ENCODE measurements around the gene SCAF11.

Gene SCAF11

GRCh38 chr12:45988264-45988663 is 2.1 kb downstream of the SCAF11 start:
- H3K36me3 ChIP-seq (ENCODE audit: low read length): 0 out of 2 replicates have a peak, but pooled peaks cover 12% of the 10 kb centered on the region
- peaks cover 71% of the 10 kb centered on the region for H3K79me2 ChIP-seq (ENCODE audit: insufficient read depth, low read length)
- no peak overlapping the region for H2AFZ ChIP-seq (ENCODE audit: low read depth, low read length, severe bottlenecking)
- no peaks in the 10 kb centered on the region for H3K9me2 ChIP-seq (replicated peaks; ENCODE audit: insufficient read depth, low read length)
- peak overlapping the region; percentile 99 for H3K4me2 ChIP-seq (ENCODE audit: low read depth, low read length, poor library complexity, severe bottlenecking)
- H3K27ac ChIP-seq (ENCODE audit: low read depth, low read length): peak overlapping the region; percentile 89; the same call in 1 of the 2 replicates
- H3F3A ChIP-seq (ENCODE audit: insufficient read depth): peaks cover 13% of the 10 kb centered on the region
- no peaks in the 10 kb centered on the region for H3K27me3 ChIP-seq (ENCODE audit: low read length)
- peak overlapping the region; percentile 97 for H3K9ac ChIP-seq (ENCODE audit: low read length)
- H3K9me3 ChIP-seq (ENCODE audit: insufficient read depth, low read length): no peaks in the 10 kb centered on the region
- H3K4me3 ChIP-seq (ENCODE audit: insufficient read depth, low read length, poor library complexity, severe bottlenecking): peak overlapping the region; percentile 86
- peaks cover 15% of the 10 kb centered on the region; the same call in 1 of the 2 replicates for H4K20me1 ChIP-seq (ENCODE audit: low read depth, low read length)
- TF ChIP-seq, protein P1, sequence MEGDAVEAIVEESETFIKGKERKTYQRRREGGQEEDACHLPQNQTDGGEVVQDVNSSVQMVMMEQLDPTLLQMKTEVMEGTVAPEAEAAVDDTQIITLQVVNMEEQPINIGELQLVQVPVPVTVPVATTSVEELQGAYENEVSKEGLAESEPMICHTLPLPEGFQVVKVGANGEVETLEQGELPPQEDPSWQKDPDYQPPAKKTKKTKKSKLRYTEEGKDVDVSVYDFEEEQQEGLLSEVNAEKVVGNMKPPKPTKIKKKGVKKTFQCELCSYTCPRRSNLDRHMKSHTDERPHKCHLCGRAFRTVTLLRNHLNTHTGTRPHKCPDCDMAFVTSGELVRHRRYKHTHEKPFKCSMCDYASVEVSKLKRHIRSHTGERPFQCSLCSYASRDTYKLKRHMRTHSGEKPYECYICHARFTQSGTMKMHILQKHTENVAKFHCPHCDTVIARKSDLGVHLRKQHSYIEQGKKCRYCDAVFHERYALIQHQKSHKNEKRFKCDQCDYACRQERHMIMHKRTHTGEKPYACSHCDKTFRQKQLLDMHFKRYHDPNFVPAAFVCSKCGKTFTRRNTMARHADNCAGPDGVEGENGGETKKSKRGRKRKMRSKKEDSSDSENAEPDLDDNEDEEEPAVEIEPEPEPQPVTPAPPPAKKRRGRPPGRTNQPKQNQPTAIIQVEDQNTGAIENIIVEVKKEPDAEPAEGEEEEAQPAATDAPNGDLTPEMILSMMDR (IDR thresholded peaks at IDR 0.05; ENCODE audit: insufficient read depth, low read length, poor library complexity, severe bottlenecking): no peak
- no peak for TF ChIP-seq EZH2phosphoT487 (conservative IDR thresholded peaks at IDR 0.05; ENCODE audit: low read length)

GRCh38 chr12:45987340-45987727 is 3.0 kb downstream of the SCAF11 start:
- no peaks in the 10 kb centered on the region for H3K27me3 ChIP-seq (ENCODE audit: low read length)
- peaks cover 80% of the 10 kb centered on the region for H3K79me2 ChIP-seq (ENCODE audit: insufficient read depth, low read length)
- H3K9ac ChIP-seq (ENCODE audit: low read length): peak overlapping the region; percentile 97
- H3K9me3 ChIP-seq (ENCODE audit: insufficient read depth, low read length): no peaks in the 10 kb centered on the region
- H3K4me2 ChIP-seq (ENCODE audit: low read depth, low read length, poor library complexity, severe bottlenecking): peak overlapping the region; percentile 99
- H2AFZ ChIP-seq (ENCODE audit: low read depth, low read length, severe bottlenecking): no peak overlapping the region
- H3K27ac ChIP-seq (ENCODE audit: low read depth, low read length): peak overlapping the region; percentile 89
- peaks cover 15% of the 10 kb centered on the region; the same call in 1 of the 2 replicates for H4K20me1 ChIP-seq (ENCODE audit: low read depth, low read length)
- peaks cover 4% of the 10 kb centered on the region; the same call in 1 of the 2 replicates for H3F3A ChIP-seq (ENCODE audit: insufficient read depth)
- H3K36me3 ChIP-seq (ENCODE audit: low read length): 0 out of 2 replicates have a peak, but pooled peaks cover 12% of the 10 kb centered on the region
- no peak for TF ChIP-seq EZH2phosphoT487 (conservative IDR thresholded peaks at IDR 0.05; ENCODE audit: low read length)
- TF ChIP-seq, protein P1 (IDR thresholded peaks at IDR 0.05; ENCODE audit: insufficient read depth, low read length, poor library complexity, severe bottlenecking): no peak
- H3K9me2 ChIP-seq (replicated peaks; ENCODE audit: insufficient read depth, low read length): no peaks in the 10 kb centered on the region
- peak overlapping the region; percentile 86 for H3K4me3 ChIP-seq (ENCODE audit: insufficient read depth, low read length, poor library complexity, severe bottlenecking)

- H3K9ac ChIP-seq (ENCODE audit: low read length): peak overlapping the region; percentile 97
Observed at GRCh38 chr12:45986641-45987339, 3.6 kb downstream of the SCAF11 start.

More at GRCh38 chr12:45986641-45987339, 3.6 kb downstream of the SCAF11 start:
- TF ChIP-seq EZH2phosphoT487 (conservative IDR thresholded peaks at IDR 0.05; ENCODE audit: low read length): no peak
- TF ChIP-seq, protein P1 (IDR thresholded peaks at IDR 0.05; ENCODE audit: insufficient read depth, low read length, poor library complexity, severe bottlenecking): no peak
- Histone ChIP-seq H4K20me1 (ENCODE audit: low read depth, low read length) (peaks cover 15% of the 10 kb centered on the region; the same call in 1 of the 2 replicates), H2AFZ (ENCODE audit: low read depth, low read length, severe bottlenecking) (no peak overlapping the region), H3K27ac (ENCODE audit: low read depth, low read length) (peak overlapping the region; percentile 89), H3K79me2 (ENCODE audit: insufficient read depth, low read length) (peaks cover 85% of the 10 kb centered on the region), H3K36me3 (ENCODE audit: low read length) (0 out of 2 replicates have a peak, but pooled peaks cover 12% of the 10 kb centered on the region), H3K9me3 (ENCODE audit: insufficient read depth, low read length) (no peaks in the 10 kb centered on the region), H3F3A (ENCODE audit: insufficient read depth) (no peaks in the 10 kb centered on the region), H3K27me3 (ENCODE audit: low read length) (no peaks in the 10 kb centered on the region), H3K9me2 (replicated peaks; ENCODE audit: insufficient read depth, low read length) (no peaks in the 10 kb centered on the region), H3K4me2 (ENCODE audit: low read depth, low read length, poor library complexity, severe bottlenecking) (peak overlapping the region; percentile 99), H3K4me3 (ENCODE audit: insufficient read depth, low read length, poor library complexity, severe bottlenecking) (peak overlapping the region; percentile 86)

Measured in SU-DHL-6 (cell line).